Right lobe of liver (tissue), 6 donors: ENCODE measurements around the gene PCMTD2. TPM values are rescaled to one million over a fixed set of nuclear protein-coding genes. Genes with fewer than 3 reads are reported as not detected.

Experiments
- ATAC-seq, 4 donors: fragments of 200-7000 bp; cut with Tn5 transposase; one replicate each; pipeline ENCODE4 v1.9.1; 2020; ENCODE audit warnings: mild to moderate bottlenecking in 4 of 4, moderate library complexity in 4 of 4
- DNase-seq, 3 donors: peaks; one replicate each; pipeline ENCODE4 v3.0.0-alpha.2; 2020
- H3K27ac ChIP-seq, 3 donors: fragments of 200-600 bp; one replicate each; pipeline ENCODE4 v1.8.0; 2022
- H3K27me3 ChIP-seq, 2 donors: fragments of 200-600 bp; one replicate each; pipeline ENCODE4 v1.8.0; 2022
- H3K36me3 ChIP-seq, 4 donors: fragments of 200-600 bp; sonication (generic) in 1 of 4; one replicate each; pipeline versions ENCODE4 v1.5.1 to v1.8.0; 2017 to 2022; ENCODE audit warnings: control low read depth in 1 of 4
- H3K4me1 ChIP-seq, 4 donors: fragments of 200-600 bp; sonication (generic) in 1 of 4; one replicate each; pipeline versions ENCODE4 v1.5.1 to v1.8.0; 2017 to 2022; ENCODE audit warnings: control low read depth in 1 of 4
- H3K4me3 ChIP-seq, 3 donors: fragments of 200-600 bp; one replicate each; pipeline ENCODE4 v1.8.0; 2022
- H3K9me3 ChIP-seq, 4 donors: fragments of 200-600 bp; sonication (generic) in 1 of 4; one replicate each; pipeline versions ENCODE4 v1.5.1 to v1.8.0; 2017 to 2022; ENCODE audit warnings: control low read depth in 1 of 4
- POLR2A ChIP-seq: fragments of 450-650 bp; IDR thresholded peaks from one replicate; pipeline ENCODE4 v1.6.1; 2017; ENCODE audit warnings: antibody characterized with exemption, mild to moderate bottlenecking
- WGBS: methylation state at CpG from one replicate; pipeline ENCODE4 v1.1.6; 2018; ENCODE audit warnings: low coverage, low lambda C conversion rate; ENCODE audit not compliant: insufficient coverage; ENCODE audit errors: missing lambda C conversion rate; 5-methylcytosine and 5-hydroxymethylcytosine counted together
- intact Hi-C, 2 donors: fragments of 100-400 bp; cut with DNase I; formaldehyde crosslinking; loops; one replicate each; pipeline versions ENCODE4 v1.11.2 to v1.14.1; 2022
- total RNA-seq, 6 experiments: library from RNA; depleted of rRNA in 2 of 6; stranded (reverse); fragments of >200 nt in 2 of 6; fragmentation: NEBNext Ultra II Directional in 3 of 6; extraction: Animal tissue kit (Norgen Biotek cat#: 25700) in 3 of 6; gene quantifications; one replicate each; pipeline versions ENCODE4 v1.1.0 to v1.2.4, GENCODE V29; 2016 to 2023
- TF ChIP-seq, protein P1 (sequence below), 4 donors: fragments of 200-600 bp in 3 of 4; fragments of 450-650 bp in 1 of 4; IDR thresholded peaks; one replicate each; pipeline versions ENCODE4 v1.5.1 to v1.8.0; 2016 to 2022; ENCODE audit warnings: antibody characterized with exemption in 4 of 4, mild to moderate bottlenecking in 2 of 4
- donor health status: DM: no; HTN: yes; CAD: no.
- donor health status: DM: no; HTN: no; CAD: no.
- donor health status: DM: no; HTN: no; CAD: no.
- donor health status: DM: no; HTN: yes; CAD: no.
- donor health status: DM: no; HTN: yes; CAD: no.

PCMTD2 gene
- total RNA-seq, 6 experiments from 2014 or later: 24.5 to 39.7 (median 28.6) TPM

- H3K4me1 ChIP-seq: peaks cover 0 to 20% (median 9%) of the 10 kb centered on the region in 4 donors
- no peak overlapping the region for H3K27ac ChIP-seq
- H3K36me3 ChIP-seq: no peaks in the 10 kb centered on the region
- ATAC-seq (no peak), DNase-seq (peak in 2 of 3 donors; percentile 37 to 40)
- no peak overlapping the region for H3K4me3 ChIP-seq
- TF ChIP-seq, protein P1, sequence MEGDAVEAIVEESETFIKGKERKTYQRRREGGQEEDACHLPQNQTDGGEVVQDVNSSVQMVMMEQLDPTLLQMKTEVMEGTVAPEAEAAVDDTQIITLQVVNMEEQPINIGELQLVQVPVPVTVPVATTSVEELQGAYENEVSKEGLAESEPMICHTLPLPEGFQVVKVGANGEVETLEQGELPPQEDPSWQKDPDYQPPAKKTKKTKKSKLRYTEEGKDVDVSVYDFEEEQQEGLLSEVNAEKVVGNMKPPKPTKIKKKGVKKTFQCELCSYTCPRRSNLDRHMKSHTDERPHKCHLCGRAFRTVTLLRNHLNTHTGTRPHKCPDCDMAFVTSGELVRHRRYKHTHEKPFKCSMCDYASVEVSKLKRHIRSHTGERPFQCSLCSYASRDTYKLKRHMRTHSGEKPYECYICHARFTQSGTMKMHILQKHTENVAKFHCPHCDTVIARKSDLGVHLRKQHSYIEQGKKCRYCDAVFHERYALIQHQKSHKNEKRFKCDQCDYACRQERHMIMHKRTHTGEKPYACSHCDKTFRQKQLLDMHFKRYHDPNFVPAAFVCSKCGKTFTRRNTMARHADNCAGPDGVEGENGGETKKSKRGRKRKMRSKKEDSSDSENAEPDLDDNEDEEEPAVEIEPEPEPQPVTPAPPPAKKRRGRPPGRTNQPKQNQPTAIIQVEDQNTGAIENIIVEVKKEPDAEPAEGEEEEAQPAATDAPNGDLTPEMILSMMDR (IDR thresholded peaks at IDR 0.05): no peak
- no peak for TF ChIP-seq POLR2A
- H3K9me3 ChIP-seq: no peaks in the 10 kb centered on the region
- intact Hi-C loops: no loop called here
- WGBS: 75% methylated on average over 7 of the region's 10 CpGs
- no peaks in the 10 kb centered on the region for H3K27me3 ChIP-seq
These were observed 8.8 kb upstream of the PCMTD2 start for GRCh38 chr20:64246616-64247306.

DNA sequence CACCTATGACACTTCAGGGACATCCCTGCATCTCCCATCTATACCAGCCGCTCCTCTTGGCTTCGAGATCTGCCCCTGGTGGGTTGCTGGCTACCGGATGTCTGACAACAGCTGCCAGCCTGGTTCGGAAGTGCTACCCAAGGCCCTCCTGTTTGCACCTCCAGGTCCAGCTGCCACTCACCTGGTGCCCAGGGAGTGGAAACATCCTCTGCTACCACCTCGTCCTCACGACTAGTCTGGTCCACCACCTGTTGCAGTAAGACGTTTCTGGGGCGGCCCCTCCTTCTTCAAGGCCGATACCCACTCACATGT lies 8.3 kb upstream of the PCMTD2 start:
- intact Hi-C loops: no loop called here
- no peak overlapping the region for H3K4me3 ChIP-seq

GRCh38 chr20:64247970-64248841 lies 7.3 kb upstream of the PCMTD2 start:
- H3K36me3 ChIP-seq: no peaks in the 10 kb centered on the region
- no peak overlapping the region for H3K27ac ChIP-seq
- H3K4me3 ChIP-seq: no peak overlapping the region
- intact Hi-C loops: no loop called here
- no peaks in the 10 kb centered on the region for H3K9me3 ChIP-seq
- H3K27me3 ChIP-seq: no peaks in the 10 kb centered on the region
- peaks cover 0 to 8% (median under 1%) of the 10 kb centered on the region in 4 donors for H3K4me1 ChIP-seq
- WGBS: 81% methylated on average over 12 of the region's 33 CpGs
- TF ChIP-seq POLR2A: no peak
- TF ChIP-seq, protein P1 (IDR thresholded peaks at IDR 0.05): no peak
- DNase-seq (peak in 2 of 3 donors; percentile 38 to 41), ATAC-seq (no peak)

More for the DNA sequence above, 8.3 kb upstream of the PCMTD2 start:
- TF ChIP-seq, protein P1 (IDR thresholded peaks at IDR 0.05): no peak
- no peak for TF ChIP-seq POLR2A
- WGBS: 70% methylated on average over 5 of the region's 9 CpGs
- no peaks in the 10 kb centered on the region for H3K9me3 ChIP-seq
- H3K27me3 ChIP-seq: no peaks in the 10 kb centered on the region
- peaks cover 0 to 15% (median 5%) of the 10 kb centered on the region in 4 donors for H3K4me1 ChIP-seq
- H3K27ac ChIP-seq: no peak overlapping the region
- ATAC-seq: no peak
- peak in 1 of 3 donors; percentile 36 for DNase-seq
- no peaks in the 10 kb centered on the region for H3K36me3 ChIP-seq

GRCh38 chr20:64250027-64250426 lies 5.5 kb upstream of the PCMTD2 start:
- no peak for DNase-seq
- ATAC-seq: no peak
- no peaks in the 10 kb centered on the region for H3K9me3 ChIP-seq
- TF ChIP-seq POLR2A: no peak
- TF ChIP-seq, protein P1 (IDR thresholded peaks at IDR 0.05): no peak
- no peak overlapping the region for H3K4me3 ChIP-seq
- WGBS: 77% methylated on average over 2 of the region's 2 CpGs
- H3K4me1 ChIP-seq: no peaks in the 10 kb centered on the region
- no peaks in the 10 kb centered on the region for H3K27me3 ChIP-seq
- H3K36me3 ChIP-seq: no peaks in the 10 kb centered on the region
- no peak overlapping the region for H3K27ac ChIP-seq
- intact Hi-C loops: no loop called here
